HL-60/S4 (cell line): ENCODE results near the gene CRYZL1.
"Not testable (repeated sequence)": the region's sequence is repeated elsewhere in the genome, so short reads cannot be mapped to it uniquely, and the experiment has no call there.

Experiments used
- in situ Hi-C: fragments of 300-500 bp; cut with MboI; formaldehyde crosslinking; loops from 2 replicates; pipeline ENCODE4 v1.14.3; 2022; ENCODE audit warnings: low sequenced_read_pairs

The CRYZL1 gene

DNA sequence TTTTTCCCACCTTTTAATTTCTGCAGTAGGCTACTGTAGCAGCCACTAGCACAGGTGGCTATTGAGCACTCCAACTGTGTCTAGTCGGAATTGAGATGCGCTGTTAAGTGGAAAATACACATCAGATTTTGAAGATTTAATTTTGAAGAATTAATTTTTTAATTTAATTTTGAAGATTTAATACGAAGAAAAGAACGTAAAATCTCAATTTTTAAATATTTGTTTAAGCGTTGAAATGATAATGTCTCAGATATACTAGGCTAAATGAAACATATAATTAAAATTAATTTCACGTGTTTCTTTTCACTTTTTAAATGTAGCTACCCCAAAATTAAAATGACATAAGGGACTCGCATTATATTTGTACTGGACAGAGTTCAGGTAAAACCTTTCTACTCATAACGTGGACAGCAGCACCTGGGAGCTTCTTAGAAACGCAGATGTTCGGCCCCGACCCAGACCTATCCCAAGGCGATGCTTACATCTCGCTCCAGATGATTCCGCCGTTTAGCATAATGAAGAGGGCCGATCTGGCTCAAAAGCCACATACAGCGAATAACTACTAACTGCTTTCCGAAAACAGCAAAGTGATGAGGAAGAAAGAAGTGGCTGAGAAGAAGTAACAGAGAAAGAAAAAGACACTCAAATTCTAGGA, 717 bp downstream of the CRYZL1 start:
- in situ Hi-C loops = no loop called here

DNA sequence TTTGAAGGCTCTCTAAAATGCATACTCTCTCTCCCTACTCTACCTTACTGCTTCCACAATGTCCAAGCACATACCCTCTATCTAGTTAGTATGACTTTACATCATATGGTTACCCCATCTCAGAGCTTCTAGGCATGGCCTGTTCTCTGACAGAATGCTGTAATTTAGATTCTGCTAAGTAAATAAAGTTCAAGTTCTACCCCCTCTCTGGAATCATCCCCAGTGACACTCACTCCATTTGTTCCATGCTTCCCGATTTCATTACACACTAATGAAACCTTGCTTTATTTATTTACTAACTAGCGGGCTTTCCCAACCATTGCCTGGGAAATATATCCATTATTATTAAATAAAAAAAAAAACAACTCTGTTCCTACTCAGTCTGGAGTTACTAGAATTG, 7.3 kb downstream of the CRYZL1 start:
- in situ Hi-C loops = no loop called here

- in situ Hi-C loops = not testable (repeated sequence)
These were observed 15.4 kb downstream of the CRYZL1 start for GRCh38 chr21:33626151-33626550.

DNA sequence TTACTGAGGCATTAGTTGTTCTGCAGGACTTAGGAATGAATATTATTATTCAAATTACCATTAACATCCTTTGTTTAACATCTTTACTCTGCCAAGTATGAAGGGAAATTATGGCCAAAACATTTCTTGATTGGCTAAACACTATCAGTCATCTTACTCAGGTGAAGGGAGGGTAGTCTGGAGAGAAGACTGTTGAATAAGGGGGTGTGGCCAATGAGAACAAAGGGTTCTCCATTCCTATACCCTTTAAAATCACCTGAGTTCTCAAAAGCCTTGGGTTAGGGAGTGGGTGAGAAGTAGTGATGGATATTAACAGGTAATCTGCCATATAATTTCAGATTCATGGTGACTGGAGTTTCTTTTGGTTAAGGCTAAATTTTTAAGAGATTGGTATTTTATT, 19.3 kb downstream of the CRYZL1 start:
- in situ Hi-C loops = no loop called here

GRCh38 chr21:33619726-33620125, 21.8 kb downstream of the CRYZL1 start:
- in situ Hi-C loops = no loop called here

GRCh38 chr21:33618407-33618806, 23.1 kb downstream of the CRYZL1 start:
- in situ Hi-C loops = no loop called here

GRCh38 chr21:33617565-33617964, 24.0 kb downstream of the CRYZL1 start:
- in situ Hi-C loops = not testable (repeated sequence)

- in situ Hi-C loops = no loop called here
These were observed 30.4 kb downstream of the CRYZL1 start for GRCh38 chr21:33611006-33611744.

- in situ Hi-C loops = no loop called here
These were observed 33.0 kb downstream of the CRYZL1 start for GRCh38 chr21:33608559-33608958.

GRCh38 chr21:33598051-33598450, 43.5 kb downstream of the CRYZL1 start:
- in situ Hi-C loops = no loop called here

GRCh38 chr21:33588485-33589335, 52.8 kb downstream of the CRYZL1 start, which contains the start of gene DONSON:
Gene DONSON (minus strand): TSS chr21:33588684. CDS start chr21:33588641, 43 bp downstream.
- in situ Hi-C loops = loop anchor here (10.0 kb wide), 1 partner anchor 64 kb away; no protein-coding TSS in a partner anchor

DNA sequence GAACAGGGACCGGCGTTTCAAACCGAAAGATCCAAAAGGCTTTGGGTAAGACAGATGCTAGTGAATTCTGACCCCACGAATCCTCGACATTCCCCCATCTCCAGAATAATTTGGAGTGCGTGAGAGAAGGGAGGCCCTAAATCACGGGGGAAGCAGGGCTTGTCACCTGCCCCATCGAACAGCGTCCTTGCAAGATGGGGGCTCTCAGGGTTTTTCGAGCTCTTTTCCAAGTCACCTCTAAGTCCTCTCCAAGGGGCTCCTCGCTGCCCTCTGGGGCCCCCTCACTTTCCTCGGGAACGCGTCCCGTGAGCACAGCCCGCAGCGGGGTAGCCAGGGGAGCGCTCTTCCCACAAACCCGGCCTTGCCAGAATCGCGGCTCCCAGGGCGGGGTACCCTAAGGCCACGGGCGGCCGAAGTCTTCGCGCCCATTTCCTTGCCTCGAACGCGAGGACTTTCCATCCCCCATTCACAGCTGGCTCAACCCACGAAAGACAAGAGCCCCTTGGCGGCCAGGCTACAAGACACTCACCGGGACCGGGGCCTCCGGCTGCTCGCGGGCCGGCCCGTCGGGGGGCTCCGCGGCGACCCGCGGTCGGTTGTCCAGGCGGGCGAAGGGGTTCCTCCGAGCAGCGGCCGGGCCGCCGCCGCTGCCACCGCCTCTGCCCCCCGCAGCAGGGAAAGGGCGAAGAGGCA, 53.6 kb downstream of the CRYZL1 start:
- in situ Hi-C loops = loop anchor here (10.0 kb wide), 1 partner anchor 63 kb away; no protein-coding TSS in a partner anchor

DNA sequence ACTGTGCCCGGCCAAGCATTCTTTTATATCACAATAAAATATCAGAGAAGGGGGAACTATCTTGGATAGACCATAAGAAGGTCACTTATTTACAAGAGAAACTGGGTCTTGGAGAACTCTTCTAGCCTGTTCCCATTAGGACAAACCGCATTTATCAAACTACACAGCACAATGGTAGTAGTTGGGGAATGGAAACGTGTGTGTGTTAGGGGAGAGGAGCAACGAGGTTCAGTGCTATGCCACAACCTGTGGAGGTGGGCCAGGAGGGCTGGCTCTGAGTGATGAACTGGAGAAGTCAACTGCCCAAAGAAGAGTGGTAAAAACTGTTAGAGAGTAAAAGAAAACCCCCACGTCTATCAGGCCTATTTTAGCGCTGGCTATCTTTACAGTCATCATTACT, 54.6 kb downstream of the CRYZL1 start:
- in situ Hi-C loops = loop anchor here (10.0 kb wide), 1 partner anchor 62 kb away; no protein-coding TSS in a partner anchor

DNA sequence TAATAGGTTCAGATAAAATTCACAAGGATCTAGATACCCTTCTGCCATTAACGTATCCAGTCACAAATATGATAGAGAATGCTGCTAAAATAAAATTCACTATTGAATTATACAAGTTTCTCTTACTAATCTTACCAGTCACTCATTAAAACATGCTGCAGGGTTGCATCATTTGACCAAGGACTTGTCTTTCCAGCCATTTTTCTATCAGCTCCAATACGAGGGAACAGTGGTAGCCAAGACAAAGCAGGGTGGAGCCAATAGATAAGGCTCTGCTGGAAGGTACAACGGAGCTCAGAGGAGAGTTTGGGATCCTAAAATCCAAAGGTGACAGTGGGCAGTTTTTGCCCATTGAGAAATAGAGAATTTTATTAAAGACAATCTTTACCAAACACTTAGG, 57.1 kb downstream of the CRYZL1 start:
- in situ Hi-C loops = loop anchor here (10.0 kb wide), 1 partner anchor 60 kb away; no protein-coding TSS in a partner anchor

- in situ Hi-C loops = no loop called here
These were observed 62.5 kb downstream of the CRYZL1 start for GRCh38 chr21:33578959-33579542.

- in situ Hi-C loops = no loop called here
These were observed 63.3 kb downstream of the CRYZL1 start for GRCh38 chr21:33578214-33578613.

- in situ Hi-C loops = not testable (repeated sequence)
These were observed 64.8 kb downstream of the CRYZL1 start for GRCh38 chr21:33576741-33577141.

DNA sequence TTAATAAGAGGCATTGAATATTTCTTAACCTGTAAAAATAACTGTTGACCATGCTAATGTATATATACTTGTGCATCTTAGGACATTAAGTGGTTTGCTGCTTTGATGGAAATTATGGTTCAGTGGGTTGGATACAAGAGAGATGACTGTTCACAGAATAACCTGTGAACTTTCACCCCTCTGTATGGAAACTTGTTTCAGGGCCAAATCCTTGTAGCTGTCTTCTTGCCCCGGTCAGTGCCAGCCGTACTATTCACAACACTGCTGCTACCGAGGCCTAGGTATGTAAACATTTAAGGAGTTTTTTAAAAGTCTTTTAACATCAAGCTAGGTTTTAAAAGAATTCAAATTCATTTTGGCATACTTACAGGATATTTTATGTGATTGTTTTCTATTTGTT, 69.2 kb downstream of the CRYZL1 start:
- in situ Hi-C loops = no loop called here

DNA sequence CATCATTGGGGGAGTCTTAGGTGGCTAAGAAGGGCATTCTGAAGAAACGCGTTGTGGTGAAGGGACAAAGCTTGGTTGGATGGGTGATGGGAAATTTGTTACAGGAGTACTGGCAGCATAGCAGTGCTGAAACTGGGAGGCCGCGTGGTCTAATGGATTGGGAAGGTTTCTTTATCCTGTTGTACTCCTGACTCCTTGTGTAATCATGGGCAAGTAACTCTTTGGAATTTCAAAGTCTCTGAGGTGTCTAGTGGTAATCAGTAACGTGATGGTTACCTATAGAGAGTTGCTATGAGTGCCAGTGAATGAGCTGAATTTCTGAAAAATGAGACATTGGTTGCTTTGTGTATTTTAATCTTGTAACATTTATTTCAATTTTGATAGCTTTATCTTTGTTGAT, 71.5 kb downstream of the CRYZL1 start:
- in situ Hi-C loops = no loop called here

- in situ Hi-C loops = no loop called here
These were observed 73.1 kb downstream of the CRYZL1 start for GRCh38 chr21:33568448-33568847.
